Body of pancreas (tissue), 4 donors: ENCODE measurements around the gene HECW1.

Experiments used
- CTCF ChIP-seq, 7 experiments: fragments of 450-650 bp in 4 of 7; fragments of 200-600 bp in 3 of 7; sonication (generic) in 3 of 7; IDR thresholded peaks; one replicate each; pipeline ENCODE4 v1.5.1; 2016 to 2019; ENCODE audit warnings: antibody characterized with exemption in 7 of 7
- POLR2A ChIP-seq, 3 donors: fragments of 450-650 bp; IDR thresholded peaks; one replicate each; pipeline ENCODE4 v1.6.1; 2016; ENCODE audit warnings: antibody characterized with exemption in 3 of 3, mild to moderate bottlenecking in 2 of 3

- no peak for TF ChIP-seq POLR2A (IDR thresholded peaks at IDR 0.05)
- no peak for TF ChIP-seq CTCF (IDR thresholded peaks at IDR 0.05)
Observed at GRCh38 chr7:43247757-43248156, 135.3 kb downstream of the HECW1 start.
